ENCODE results near the gene ZNF578.
"Not testable (repeated sequence)": the region's sequence is repeated elsewhere in the genome, so short reads cannot be mapped to it uniquely, and the experiment has no call there.

ZNF578 gene

DNA sequence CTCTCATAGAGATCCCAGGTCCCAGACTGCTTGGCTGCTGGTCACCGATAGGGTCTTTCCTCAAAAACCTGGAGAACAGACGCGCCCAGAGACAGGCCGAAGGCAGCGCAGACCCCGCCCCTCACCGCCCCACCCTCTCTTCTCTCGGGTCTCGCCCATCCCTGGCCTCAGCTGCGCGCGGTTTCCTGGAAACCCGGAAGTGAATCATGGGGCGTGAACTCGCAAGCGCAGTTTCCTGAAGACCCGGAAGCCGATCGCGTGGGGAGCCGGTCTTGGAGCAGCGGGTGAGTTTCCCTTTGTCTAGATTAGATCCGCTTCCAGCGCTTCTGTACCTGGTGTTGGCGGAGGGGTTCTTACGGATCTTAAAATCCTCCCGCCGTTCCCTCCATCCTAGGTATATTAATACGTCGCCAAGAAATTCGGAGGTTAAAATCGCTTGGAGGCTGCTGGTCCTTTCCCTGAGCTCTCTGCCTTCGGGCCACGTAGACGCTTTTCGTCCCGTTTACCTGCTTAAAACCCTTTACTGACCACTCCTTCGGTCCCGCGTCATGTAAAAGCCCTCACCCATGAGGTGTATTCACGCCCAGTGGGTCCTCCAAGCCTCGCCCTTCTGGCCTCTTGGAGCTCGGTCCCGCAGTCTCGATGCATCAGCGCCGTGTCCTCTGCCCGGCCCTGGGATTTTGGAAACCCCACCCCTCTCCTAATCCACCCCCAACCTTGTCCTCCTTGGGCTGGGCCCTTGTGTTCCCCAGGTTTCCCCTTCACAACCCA, at the start of gene ZNF578:
ZNF578 (plus strand) TSS at position 230 of the 771 bp plus-strand sequence. CDS start 48,293 bp downstream, outside the sequence.
- DNase-seq: no peak

DNA sequence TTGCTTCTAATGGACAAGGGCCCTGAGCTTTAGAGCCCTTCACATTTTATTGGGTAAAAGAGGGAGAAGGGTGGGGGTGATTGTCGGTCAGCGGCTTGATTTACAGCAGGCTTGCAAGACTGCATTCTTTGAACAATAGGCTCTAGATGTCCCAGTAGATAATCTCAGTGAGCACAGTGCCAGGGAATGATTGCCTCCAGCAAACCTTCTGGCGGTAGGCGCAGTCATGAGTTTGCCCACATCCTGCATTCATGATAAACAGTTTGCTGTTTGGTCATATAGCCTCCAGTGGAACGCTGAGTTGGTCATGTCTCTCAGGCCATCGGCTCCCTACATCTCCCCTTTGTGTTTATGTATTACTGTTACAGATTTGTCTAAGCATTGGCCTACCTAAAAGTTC, 43.1 kb upstream of the ZNF578 start:
- no peak for DNase-seq

DNA sequence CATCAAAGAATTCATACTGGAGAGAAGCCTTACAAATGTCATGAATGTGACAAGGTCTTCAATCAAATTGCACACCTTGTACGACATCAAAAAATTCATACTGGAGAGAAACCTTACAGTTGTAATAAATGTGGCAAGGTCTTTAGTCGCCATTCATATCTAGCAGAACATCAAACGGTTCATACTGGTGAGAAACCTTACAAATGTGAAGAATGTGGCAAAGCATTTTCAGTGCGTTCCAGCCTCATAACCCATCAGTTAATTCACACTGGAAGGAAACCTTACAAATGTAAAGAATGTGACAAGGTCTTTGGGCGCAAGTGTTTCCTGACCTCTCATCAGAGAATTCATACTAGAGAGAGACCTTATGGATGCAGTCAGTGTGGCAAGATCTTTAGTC, 37.6 kb upstream of the ZNF578 start:
- DNase-seq: no peak

DNA sequence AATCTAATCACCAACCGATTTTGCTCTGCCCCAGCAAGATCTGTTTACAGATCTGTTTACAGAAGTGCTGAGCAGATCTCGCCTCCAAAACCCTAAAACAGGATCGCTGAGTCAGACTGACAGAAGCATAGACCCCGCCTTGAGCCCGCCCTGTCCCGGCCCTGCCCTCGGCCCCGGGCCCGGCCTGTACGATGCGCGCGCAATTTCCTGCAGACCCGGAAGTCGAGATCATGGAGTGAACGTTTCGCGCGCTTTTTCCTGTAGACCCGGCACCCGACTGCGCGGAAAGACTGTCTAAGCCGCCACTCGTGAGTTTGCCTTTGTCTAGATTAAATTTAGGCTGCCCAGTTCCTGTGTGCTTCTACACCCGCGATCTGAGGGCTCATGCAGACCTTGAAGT, 24.4 kb upstream of the ZNF578 start, which contains the start of gene ZNF534:
ZNF534 (plus strand) TSS at position 212 of the 400 bp plus-strand sequence. CDS start 2,327 bp downstream, outside the sequence.
- no peak for DNase-seq

DNA sequence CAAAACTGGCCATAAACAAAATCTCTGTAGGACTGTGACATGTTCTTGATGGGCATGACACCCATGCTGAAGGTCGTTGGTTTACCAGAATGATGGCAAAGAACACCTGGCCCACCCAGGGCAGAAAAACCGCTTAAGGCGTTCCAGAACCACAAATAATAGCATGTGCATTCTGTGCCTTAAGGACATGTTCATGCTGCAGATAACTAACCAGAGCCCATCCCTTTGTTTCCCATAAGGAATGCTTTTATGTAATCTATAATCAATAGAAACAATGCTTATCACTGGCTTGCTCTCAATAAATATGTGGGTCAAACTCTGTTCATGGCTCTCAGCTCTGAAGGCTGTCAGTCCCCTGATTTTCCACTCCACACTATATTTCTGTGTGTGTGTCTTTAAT, 11.2 kb upstream of the ZNF578 start:
- DNase-seq: no peak

DNA sequence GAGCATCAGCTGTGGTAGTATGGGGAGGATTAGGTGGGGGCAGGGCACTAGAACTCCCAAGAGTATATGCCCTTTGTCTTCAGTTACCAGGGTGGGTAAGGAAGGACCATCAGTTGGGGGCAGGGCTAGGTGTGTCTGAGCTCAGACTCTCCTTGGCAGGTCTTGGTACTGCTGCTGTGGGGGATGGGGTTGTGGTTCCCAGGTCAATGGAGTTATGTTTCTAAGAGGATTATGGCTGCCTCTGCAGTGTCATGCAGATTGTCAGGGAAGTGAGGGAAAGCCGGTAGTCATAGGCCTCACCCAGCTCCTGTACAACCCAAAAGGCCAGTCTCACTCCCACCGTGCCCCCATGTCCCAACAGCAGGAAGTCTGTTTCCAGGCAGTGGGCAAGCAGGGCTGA, 8.8 kb upstream of the ZNF578 start:
- no peak for DNase-seq

DNA sequence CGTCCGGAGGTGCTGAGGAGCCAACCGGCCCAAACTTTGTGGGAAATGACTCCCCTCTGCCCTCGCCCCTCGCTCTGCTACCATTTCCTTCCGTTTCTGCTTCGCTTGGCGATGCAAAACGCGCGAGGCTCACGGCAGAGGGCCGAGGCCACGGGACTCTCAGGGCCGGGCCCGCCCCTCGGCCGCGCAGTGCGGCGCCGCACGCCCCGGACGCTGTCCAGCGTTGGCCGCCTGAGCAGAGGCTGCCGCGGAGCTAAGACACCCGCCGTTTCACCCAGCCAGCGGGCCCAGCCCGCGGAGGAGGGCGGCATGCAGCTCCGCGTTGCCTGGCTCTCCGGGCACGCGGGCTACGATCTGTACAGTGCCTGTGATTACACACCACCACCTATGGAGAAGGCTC, 2.1 kb upstream of the ZNF578 start:
- no peak for DNase-seq

DNA sequence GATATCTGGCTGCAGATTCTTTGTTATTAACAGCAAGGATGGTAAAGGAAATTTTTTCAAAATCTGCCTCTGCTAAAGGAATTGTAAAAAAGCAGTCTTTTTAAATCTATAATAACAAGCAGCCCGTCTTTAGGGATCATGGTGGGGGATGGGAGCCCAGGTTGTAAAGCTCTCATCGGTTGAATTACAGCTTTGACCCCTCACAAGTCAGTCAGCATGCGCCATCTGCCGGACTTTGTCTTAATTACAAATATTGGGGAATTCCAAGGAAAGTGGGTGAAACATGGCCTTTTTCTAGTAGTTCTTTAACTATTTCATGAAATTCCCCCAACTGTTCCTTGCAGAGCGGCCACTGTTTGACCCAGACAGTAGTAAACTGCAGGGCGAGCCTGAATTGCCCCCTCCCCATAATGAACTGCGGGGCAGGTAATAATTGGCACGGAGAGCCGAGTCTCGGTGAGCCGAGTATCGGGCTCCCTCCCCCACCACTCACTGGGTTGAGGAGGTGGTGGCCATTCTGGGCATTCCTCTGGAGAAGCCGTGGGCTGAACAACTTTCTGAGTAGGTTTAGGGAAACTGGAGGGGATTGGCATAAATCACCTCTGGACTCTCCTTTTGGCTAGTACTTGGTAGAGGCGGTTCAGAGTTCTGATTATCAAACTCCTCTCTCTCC, 11.6 kb downstream of the ZNF578 start:
- no peak for DNase-seq

DNA sequence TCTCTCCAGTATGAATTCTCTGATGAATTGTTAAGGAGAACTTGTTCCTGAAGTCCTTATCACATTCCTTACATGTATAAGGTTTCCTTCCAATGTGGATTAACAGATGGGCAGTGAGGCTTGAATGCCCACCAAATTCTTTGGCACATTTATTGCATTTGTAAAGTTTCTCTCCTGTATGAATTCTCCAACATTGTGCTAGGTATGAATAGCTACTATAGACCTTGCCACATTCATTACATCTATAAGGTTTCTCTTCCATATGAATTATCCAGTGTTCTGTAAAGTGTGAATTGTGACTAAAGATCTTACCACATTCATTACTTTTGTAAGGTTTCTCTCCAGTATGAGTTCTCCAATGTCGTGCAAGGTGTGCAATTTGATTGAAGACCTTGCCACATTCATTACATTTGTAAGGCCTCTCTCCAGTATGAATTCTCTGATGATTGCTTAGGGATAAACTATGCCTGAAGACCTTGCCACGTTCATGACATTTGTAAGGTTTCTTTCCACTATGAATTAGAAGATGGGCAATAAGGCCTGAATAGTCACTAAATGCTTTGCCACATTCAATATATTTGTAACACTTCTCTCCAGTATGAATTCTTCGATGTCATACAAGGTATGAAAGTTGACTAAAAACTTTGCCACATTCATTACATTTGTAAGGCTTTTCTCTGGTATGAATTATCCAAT, 20.4 kb downstream of the ZNF578 start:
- no peak for DNase-seq

DNA sequence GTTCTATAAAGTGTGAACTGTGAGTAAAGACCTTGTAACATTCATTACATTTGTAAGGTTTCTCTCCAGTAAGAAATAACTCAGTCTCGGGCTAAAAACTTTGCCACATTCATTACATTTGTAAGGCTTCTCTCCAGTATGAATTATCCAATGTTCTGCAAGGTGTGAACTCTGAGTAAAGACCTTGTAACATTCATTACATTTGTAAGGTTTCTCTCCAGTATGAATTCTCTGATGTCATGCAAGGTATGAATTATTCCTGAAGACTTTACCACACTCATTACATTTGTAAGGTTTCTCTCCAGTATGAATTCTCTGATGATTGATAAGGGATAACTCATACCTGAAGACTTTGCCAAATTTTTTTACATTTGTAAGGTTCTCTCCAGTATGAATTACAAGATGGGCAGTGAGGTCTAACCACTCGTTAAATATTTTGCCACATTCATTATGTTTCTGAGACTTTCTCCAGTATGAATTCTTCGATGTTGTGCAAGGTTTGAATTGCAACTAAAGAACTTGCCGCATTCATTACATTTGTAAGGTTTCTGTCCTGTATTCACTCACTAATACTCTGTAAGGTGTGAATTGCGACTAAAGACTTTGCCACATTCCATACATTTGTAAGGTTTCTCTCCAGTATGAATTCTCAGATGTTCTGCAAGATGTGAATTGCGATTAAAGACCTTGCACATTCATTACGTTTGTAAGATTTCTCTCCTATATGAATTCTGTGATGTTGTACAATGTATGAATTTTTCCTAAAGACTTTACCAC, 21.2 kb downstream of the ZNF578 start:
- DNase-seq: no peak

DNA sequence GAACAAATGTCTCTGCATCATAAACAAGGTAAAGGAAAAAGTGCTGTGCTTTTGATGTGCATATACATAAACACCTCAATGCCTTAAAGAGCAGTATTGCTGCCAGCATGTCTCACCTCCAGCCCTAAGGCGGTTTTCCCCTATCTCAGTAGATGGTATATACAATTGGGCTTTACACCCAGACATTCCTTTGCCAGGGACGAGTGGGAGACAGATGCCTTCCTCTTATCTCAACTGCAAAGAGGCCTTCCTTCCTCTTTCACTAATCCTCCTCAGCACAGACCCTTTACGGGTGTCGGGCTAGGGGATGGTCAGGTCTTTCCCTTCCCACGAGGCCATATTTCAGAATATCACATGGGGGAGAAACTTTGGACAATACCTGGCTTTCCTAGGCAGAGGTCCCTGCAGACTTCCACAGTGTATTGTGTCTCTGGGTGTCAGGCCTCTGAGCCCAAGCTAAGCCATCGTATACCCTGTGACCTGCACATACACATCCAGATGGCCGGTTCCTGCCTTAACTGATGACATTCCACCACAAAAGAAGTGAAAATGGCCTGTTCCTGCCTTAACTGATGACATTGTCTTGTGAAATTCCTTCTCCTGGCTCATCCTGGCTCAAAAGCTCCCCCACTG, 30.9 kb downstream of the ZNF578 start:
- peak; percentile 12 for DNase-seq

DNA sequence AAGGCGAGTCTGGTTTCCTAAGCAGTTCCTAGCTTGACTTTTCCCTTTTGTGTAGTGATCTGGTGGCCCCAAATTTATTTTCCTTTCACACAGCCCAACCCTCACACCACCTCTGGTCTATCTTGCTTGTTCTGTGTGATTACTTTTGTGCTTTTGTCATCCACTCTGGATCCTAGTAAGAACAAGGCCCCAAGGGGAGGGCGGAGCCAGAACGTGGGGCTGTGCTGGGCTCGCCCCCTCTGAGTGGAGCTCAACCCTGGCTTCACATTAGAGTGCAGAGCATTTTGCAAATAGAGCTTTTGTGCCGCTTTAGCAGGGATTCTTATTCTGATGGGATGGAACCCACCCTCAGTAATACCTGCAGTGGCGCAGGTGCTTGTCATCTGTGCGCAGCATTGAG, 31.7 kb downstream of the ZNF578 start:
- not testable (repeated sequence) for DNase-seq

DNA sequence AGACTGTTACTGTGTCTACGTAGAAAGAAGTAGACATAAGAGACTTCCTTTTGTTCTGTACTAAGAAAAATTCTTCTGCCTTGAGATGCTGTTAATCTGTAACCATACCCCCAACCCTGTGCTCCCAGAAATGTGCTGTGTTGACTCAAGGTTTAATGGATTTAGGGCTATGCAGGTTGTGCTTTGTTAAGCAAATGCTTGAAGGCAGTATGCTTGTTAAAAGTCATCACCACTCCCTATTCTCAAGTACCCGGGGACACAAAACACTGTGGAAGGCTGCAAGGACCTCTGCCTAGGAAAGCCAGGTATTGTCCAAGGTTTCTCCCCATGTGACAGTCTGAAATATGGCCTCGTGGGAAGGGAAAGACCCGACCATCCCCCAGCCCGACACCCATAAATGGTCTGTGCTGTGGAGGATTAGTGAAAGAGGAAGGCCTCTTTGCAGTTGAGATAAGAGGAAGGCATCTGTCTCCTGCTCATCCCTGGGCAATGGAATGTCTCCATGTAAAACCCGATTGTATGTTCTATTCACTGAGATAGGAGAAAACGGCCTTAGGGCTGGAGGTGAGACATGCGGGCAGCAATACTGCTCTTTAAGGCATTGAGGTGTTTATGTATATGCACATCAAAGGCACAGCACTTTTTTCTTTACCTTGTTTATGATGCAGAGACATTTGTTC, 32.3 kb downstream of the ZNF578 start:
- DNase-seq: peak; percentile 24

DNA sequence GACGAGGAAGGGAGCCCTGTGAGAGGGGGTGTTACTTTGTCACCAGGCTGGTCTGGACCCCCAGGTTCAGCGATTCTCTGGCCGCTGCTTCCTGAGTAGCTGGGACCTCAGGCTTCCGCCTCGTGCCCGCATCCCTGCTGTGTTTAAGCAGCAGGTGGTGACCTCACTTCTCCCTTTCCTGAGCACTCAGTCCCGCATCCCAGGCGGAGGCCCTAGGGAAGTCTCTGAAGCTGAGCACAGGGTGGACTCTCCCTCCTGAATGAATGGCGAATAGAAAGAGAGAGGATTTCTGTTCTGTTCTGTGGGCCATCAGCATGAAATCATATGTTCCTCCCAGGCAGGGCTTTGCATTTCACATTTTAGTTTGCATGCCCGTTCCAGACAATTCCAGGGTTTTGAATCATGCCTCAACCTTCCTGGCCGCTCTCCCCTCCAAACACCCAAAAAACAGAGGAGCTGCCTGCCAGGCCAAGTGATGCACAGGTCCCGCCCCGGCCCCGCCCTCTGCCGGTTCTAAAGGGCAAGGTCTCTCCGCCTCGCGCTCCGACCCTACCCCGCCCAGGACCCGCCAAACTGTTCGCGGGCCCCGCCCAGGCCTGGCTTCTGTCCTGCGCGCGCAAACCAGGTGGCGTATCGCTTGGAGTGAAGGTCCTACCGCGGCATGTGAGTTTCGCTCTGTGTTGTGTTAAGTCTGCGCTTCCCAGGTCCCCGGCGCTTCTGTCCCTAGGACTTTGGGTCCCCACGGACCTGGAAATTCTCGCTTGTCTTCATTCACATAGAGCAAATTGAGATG, 39.0 kb downstream of the ZNF578 start:
- no peak for DNase-seq

DNA sequence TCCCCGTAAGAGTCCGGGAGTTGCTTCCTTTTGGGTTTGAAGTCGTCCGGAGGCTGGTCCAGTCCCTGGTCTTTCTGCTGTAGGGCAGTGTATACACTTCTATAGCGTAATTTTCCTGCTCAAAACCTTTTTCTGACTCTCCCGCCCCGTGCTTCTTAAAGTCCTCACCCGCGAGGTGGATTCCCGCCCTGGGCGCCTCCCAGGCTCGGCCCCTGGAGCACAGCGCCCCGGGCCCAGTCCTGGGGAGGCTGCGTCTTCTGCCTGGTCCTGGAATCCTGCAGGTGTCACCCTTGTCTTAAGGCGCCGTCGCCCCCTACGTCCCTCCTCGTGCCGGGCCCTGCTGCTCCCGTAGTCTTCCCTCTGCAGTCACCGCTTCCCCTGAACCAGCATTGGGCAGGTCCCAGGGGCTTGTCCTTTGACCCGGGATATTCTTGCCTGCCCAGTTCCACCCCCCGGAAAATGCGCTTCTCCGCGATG, 39.7 kb downstream of the ZNF578 start:
- DNase-seq: no peak

DNA sequence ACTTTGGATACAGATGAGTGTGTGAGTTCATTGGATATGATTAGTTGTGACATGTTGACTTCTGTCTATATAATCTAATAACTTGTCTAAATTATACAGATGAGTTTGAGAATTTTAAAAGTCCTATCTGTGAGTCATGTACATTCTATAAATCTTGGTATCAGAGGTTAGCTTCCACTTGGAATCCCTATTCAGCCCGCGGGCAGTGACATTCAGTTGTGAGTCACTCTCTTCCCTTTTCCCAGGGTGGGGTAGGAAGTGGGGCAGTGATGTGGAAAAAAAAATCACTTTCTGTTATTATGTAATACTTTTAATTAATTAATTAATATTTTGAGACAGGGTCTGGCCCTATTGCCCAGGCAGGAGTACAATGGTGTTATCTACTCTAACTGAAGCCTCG, 41.2 kb downstream of the ZNF578 start:
- no peak for DNase-seq

DNA sequence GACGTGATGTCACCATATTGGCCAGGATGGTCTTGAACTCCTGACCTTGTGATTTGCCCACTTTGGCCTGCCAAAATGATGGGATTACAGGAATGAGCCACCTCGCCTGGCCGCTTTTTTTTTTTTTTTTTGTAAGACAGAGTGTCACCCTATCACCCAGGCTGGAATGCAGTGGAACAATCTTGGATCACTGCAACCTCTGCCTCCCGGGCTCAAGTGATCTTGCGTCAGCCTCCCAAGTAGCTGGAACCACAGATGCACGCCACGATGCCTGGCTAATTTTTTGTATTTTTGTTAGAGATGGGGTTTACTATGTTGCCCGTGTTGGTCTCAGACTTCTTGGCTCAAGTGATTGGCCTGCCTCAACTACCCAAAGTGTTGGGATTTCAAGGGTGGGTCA, 45.2 kb downstream of the ZNF578 start:
- no peak for DNase-seq

DNA sequence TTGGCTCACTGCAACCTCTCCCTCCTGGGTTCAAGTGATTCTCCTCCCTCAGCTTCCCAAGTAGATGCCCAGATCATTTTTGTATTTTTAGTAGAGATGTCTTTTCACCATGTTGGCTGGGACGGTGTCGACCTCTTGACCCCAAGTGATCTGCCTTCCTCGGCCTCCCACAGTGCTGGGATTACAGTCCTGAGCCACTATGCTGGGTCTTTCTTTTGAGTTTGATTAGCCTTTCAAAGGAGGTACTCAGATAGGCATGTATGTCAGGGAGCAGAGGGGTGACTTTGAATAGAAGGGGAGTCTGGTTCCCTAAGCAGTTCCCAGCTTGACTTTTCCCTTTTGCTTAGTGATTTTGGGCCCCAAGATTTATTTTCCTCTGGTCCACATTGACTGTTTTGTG, 47.1 kb downstream of the ZNF578 start:
- not testable (repeated sequence) for DNase-seq

DNA sequence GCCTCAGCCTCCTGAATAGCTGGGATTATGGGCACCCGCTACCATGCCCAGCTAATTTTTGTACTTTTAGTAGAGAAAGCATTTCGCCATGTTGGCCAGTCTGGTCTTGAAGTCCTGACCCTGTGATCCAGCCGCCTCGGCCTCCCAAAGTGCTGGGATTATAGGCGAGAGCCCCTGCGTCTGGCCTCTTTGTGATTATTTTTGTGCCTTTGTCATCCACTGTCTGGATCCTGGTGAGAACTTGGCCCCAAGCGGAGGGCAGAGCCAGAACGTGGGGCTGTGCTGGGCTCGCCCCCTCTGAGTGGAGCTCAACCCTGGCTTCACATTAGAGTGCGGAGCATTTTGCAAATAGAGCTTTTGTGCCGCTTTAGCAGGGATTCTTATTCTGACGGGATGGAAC, 47.6 kb downstream of the ZNF578 start:
- not testable (repeated sequence) for DNase-seq

DNA sequence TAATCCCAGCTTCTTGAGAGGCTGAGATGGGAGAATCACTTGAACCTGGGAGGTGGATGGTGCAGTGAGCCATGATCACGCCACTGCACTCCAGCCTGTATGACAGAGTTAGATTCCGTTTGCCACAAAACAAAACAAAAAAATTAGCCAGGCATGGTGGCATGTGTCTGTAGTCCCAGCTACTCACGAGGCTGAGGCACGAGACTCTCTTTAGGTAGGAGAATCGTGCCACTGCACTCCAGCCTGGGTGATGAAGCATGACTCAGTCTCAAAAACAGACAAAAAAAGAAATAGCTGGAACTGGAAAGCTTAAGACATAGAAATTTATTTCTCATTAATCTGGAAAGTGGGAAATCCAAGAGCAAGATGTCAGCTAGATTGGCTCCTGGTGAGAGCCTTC, 53.9 kb downstream of the ZNF578 start:
- no peak for DNase-seq

DNA sequence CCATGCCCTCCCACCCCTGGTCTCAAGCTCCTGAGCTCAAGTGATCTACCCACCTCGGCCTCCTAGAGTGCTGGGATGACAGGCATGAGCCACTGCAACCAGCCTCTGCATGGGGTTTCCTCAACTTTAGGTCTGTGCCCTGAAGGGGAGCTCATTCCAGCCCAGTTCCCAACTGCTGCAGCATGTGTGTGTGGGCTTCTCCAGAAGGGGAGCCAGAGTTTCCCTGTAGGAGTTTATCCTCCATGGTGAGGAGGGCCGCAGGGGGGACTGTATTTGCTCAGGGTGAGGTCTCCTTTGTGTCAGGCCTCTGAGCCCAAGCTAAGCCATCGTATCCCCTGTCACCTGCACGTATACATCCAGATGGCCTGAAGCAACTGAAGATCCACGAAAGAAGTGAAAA, 62.8 kb downstream of the ZNF578 start:
- DNase-seq: no peak

Measured in MV-4-11 (cell line).